NB4 (cell line): Measurements from ENCODE around the gene CMTM1.

ENCODE experiments used
- CTCF ChIP-seq: IDR thresholded peaks from one replicate; pipeline ENCODE4 v1.5.1; 2012; ENCODE audit warnings: low read depth, low read length
- MAX ChIP-seq: IDR thresholded peaks from 2 replicates; pipeline ENCODE4 v1.6.1; 2011; ENCODE audit warnings: low read depth, low read length
- POLR2A ChIP-seq: IDR thresholded peaks from 2 replicates; pipeline ENCODE4 v1.6.1; 2011; ENCODE audit warnings: mild to moderate bottlenecking; ENCODE audit not compliant: insufficient read length; ENCODE audit errors: extremely low read depth

- no peak for TF ChIP-seq CTCF
- TF ChIP-seq MAX, result no peak
- no peak for TF ChIP-seq POLR2A
Observed at GRCh38 chr16:66590322-66590721, 24.1 kb downstream of the CMTM1 start.
